Measurements from ENCODE around the gene TCEANC2. TPM values are rescaled to one million over a fixed set of nuclear protein-coding genes. Genes with fewer than 3 reads are reported as not detected.

The TCEANC2 gene
- total and polyA plus RNA-seq, 2 experiments from 2014 or later, result 6.0 to 6.3 TPM

DNA sequence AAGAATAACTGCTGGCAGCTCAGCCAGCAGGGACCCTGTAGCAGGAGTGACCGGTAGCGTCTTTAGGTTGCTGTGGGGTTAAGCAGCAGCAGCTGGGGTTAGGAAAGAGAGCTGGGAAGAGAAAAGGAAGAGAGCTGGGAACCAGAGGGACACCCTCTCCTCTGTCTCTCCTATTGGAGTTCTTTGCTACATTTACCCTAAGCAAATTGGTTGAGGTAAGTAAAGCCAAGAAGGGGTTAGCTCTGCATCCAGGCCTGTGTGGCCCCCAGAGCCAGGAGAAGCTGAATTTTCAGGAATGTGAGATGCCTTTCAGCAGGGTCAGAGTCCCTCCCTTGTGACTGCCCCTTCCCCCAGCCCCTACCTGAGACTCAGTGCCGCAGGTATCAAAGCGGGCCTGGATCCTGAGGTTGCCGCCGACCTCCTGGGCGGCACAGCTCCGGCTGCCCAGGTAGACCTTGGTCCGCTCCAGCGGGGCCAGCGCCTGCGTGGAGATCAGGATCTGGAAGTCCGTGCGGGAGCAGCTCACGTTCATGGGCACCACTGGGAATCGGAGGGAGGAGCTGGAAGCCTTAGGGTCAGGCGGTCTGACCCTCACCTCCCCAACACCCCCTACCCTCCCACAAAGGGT lies 83.0 kb downstream of the TCEANC2 start:
- H3K9me3 Mint-ChIP-seq, result no peaks in the 10 kb centered on the region
- peaks cover 29% of the 10 kb centered on the region for H3K4me1 ChIP-seq (ENCODE audit: insufficient read depth)
- peaks cover 7% of the 10 kb centered on the region for H3K27me3 Mint-ChIP-seq (ENCODE audit: insufficient read depth, low read depth, poor library complexity)
- H3K4me1 Mint-ChIP-seq, result peaks cover 31% of the 10 kb centered on the region
- ATAC-seq (peak; percentile 66), DNase-seq (ENCODE audit: low spot score) (no peak)
- H3K9me2 ChIP-seq (ENCODE audit: insufficient read depth), result no peaks in the 10 kb centered on the region
- H3K4me3 ChIP-seq, result no peak overlapping the region
- H4K20me1 ChIP-seq (replicated peaks; ENCODE audit: insufficient read depth), result no peaks in the 10 kb centered on the region
- no peaks in the 10 kb centered on the region for H3F3A ChIP-seq (replicated peaks; ENCODE audit: low read depth)
- no peaks in the 10 kb centered on the region for H3K79me2 ChIP-seq (replicated peaks; ENCODE audit: insufficient read depth)
- no peaks in the 10 kb centered on the region for H3K36me3 Mint-ChIP-seq (ENCODE audit: low read depth)
- no peaks in the 10 kb centered on the region for H3K36me3 ChIP-seq (ENCODE audit: insufficient read depth)
- peak overlapping the region; percentile 49 for H3K4me2 ChIP-seq
- no peak for TF ChIP-seq CREB1 (CRISPR knock-in tag; IDR thresholded peaks at IDR 0.05; ENCODE audit: low read depth)
- TF ChIP-seq, protein P1, sequence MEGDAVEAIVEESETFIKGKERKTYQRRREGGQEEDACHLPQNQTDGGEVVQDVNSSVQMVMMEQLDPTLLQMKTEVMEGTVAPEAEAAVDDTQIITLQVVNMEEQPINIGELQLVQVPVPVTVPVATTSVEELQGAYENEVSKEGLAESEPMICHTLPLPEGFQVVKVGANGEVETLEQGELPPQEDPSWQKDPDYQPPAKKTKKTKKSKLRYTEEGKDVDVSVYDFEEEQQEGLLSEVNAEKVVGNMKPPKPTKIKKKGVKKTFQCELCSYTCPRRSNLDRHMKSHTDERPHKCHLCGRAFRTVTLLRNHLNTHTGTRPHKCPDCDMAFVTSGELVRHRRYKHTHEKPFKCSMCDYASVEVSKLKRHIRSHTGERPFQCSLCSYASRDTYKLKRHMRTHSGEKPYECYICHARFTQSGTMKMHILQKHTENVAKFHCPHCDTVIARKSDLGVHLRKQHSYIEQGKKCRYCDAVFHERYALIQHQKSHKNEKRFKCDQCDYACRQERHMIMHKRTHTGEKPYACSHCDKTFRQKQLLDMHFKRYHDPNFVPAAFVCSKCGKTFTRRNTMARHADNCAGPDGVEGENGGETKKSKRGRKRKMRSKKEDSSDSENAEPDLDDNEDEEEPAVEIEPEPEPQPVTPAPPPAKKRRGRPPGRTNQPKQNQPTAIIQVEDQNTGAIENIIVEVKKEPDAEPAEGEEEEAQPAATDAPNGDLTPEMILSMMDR (conservative IDR thresholded peaks at IDR 0.05; ENCODE audit: low read depth in 2 of 2), result no peak
- peak overlapping the region; percentile 66; the same call in 1 of the 2 replicates for H3K27ac Mint-ChIP-seq
- peak overlapping the region; percentile 19; the same call in 1 of the 3 replicates for H3K4me3 Mint-ChIP-seq
- no peaks in the 10 kb centered on the region for H3K27me3 ChIP-seq (ENCODE audit: insufficient read depth)
- peak overlapping the region; percentile 88 for H2AFZ ChIP-seq
- H3K27ac ChIP-seq (ENCODE audit: low read depth), result no peak overlapping the region

DNA sequence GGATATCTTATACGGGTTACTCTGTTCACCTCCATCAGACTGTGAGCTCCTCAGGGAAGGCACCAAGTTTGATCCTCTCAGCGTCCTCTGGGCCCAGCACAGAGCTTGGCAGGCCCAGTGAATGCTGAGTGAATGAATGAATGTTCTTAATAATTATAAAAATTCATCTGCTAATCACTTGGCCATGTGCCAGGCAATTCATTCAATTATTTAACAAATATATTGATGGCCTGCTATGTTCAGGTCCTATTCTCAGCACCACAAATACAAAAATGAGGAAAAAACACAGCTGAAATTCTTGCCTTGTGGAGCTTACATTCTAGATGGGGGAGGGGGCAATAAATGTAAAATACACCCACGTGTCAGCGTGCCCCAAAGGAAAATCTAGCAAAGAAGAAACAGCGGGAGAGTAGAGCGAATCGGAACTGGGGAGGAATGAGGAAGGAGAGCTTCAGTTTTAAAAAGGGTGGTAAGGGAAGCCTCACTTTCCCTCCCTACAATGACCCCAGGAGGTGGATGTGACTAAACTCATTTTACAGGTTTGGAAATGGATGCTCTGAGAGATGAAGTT lies 83.6 kb downstream of the TCEANC2 start:
- peak overlapping the region; percentile 49 for H3K4me2 ChIP-seq

GRCh38 chr1:54137534-54138061 lies 84.2 kb downstream of the TCEANC2 start:
- ATAC-seq, result no peak
- Mint-ChIP-seq H3K9me3 (no peaks in the 10 kb centered on the region), H3K27ac (no peak overlapping the region), H3K27me3 (ENCODE audit: insufficient read depth, low read depth, poor library complexity) (peaks cover 7% of the 10 kb centered on the region), H3K4me1 (peaks cover 31% of the 10 kb centered on the region), H3K4me3 (no peak overlapping the region), H3K36me3 (ENCODE audit: low read depth) (no peaks in the 10 kb centered on the region)
- no peak overlapping the region for H3K4me3 ChIP-seq
- H3K4me2 ChIP-seq, result no peak overlapping the region; the same call in 1 of the 2 replicates
- no peaks in the 10 kb centered on the region for H3K36me3 ChIP-seq (ENCODE audit: insufficient read depth)
- H3K27ac ChIP-seq (ENCODE audit: low read depth), result no peak overlapping the region
- H2AFZ ChIP-seq, result peak overlapping the region; percentile 88; the same call in 1 of the 2 replicates
- H3K9me2 ChIP-seq (ENCODE audit: insufficient read depth), result no peaks in the 10 kb centered on the region
- DNase-seq (ENCODE audit: low spot score), result no peak
- H3F3A ChIP-seq (replicated peaks; ENCODE audit: low read depth), result no peaks in the 10 kb centered on the region
- no peaks in the 10 kb centered on the region for H3K79me2 ChIP-seq (replicated peaks; ENCODE audit: insufficient read depth)
- no peaks in the 10 kb centered on the region for H3K27me3 ChIP-seq (ENCODE audit: insufficient read depth)
- H3K4me1 ChIP-seq (ENCODE audit: insufficient read depth), result peaks cover 29% of the 10 kb centered on the region
- no peaks in the 10 kb centered on the region for H4K20me1 ChIP-seq (replicated peaks; ENCODE audit: insufficient read depth)
- TF ChIP-seq ZNF331 (CRISPR knock-in tag; IDR thresholded peaks at IDR 0.05; ENCODE audit: low read depth) (no peak), STAT1 (IDR thresholded peaks at IDR 0.05; ENCODE audit: unreplicated experiment) (no peak), JUNB (IDR thresholded peaks at IDR 0.05; ENCODE audit: unreplicated experiment) (no peak), POLR2AphosphoS5 (IDR thresholded peaks at IDR 0.05; ENCODE audit: low read depth) (no peak), ZNF114 (CRISPR knock-in tag; IDR thresholded peaks at IDR 0.05) (no peak), NANOG (IDR thresholded peaks at IDR 0.05; ENCODE audit: borderline replicate concordance) (no peak)
- TF ChIP-seq, protein P1 (conservative IDR thresholded peaks at IDR 0.05; ENCODE audit: low read depth in 2 of 2), result no peak
- TF ChIP-seq, protein P2, sequence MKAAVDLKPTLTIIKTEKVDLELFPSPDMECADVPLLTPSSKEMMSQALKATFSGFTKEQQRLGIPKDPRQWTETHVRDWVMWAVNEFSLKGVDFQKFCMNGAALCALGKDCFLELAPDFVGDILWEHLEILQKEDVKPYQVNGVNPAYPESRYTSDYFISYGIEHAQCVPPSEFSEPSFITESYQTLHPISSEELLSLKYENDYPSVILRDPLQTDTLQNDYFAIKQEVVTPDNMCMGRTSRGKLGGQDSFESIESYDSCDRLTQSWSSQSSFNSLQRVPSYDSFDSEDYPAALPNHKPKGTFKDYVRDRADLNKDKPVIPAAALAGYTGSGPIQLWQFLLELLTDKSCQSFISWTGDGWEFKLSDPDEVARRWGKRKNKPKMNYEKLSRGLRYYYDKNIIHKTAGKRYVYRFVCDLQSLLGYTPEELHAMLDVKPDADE (IDR thresholded peaks at IDR 0.05), result no peak

More for the DNA sequence above, 83.6 kb downstream of the TCEANC2 start:
- H3K36me3 Mint-ChIP-seq (ENCODE audit: low read depth), result no peaks in the 10 kb centered on the region
- H3K27ac Mint-ChIP-seq, result no peak overlapping the region
- H3F3A ChIP-seq (replicated peaks; ENCODE audit: low read depth), result no peaks in the 10 kb centered on the region
- H3K27me3 Mint-ChIP-seq (ENCODE audit: insufficient read depth, low read depth, poor library complexity), result peaks cover 7% of the 10 kb centered on the region
- no peak for TF ChIP-seq CREB1 (CRISPR knock-in tag; IDR thresholded peaks at IDR 0.05; ENCODE audit: low read depth)
- H2AFZ ChIP-seq, result peak overlapping the region; percentile 88
- no peaks in the 10 kb centered on the region for H3K36me3 ChIP-seq (ENCODE audit: insufficient read depth)
- H3K27me3 ChIP-seq (ENCODE audit: insufficient read depth), result no peaks in the 10 kb centered on the region
- H3K9me3 Mint-ChIP-seq, result no peaks in the 10 kb centered on the region
- ATAC-seq, result no peak
- no peak overlapping the region for H3K4me3 ChIP-seq
- no peaks in the 10 kb centered on the region for H4K20me1 ChIP-seq (replicated peaks; ENCODE audit: insufficient read depth)
- H3K9me2 ChIP-seq (ENCODE audit: insufficient read depth), result no peaks in the 10 kb centered on the region
- H3K4me1 Mint-ChIP-seq, result peaks cover 31% of the 10 kb centered on the region
- H3K4me1 ChIP-seq (ENCODE audit: insufficient read depth), result peaks cover 29% of the 10 kb centered on the region
- no peak overlapping the region for H3K27ac ChIP-seq (ENCODE audit: low read depth)
- DNase-seq (ENCODE audit: low spot score), result no peak
- H3K79me2 ChIP-seq (replicated peaks; ENCODE audit: insufficient read depth), result no peaks in the 10 kb centered on the region
- H3K4me3 Mint-ChIP-seq, result no peak overlapping the region
